Right lobe of liver (tissue), 6 donors: ENCODE data around the gene ZBTB45. TPM values are rescaled to one million over a fixed set of nuclear protein-coding genes. Genes with fewer than 3 reads are reported as not detected.

Experiments
- ATAC-seq, 4 donors: fragments of 200-7000 bp; cut with Tn5 transposase; one replicate each; pipeline ENCODE4 v1.9.1; 2020; ENCODE audit warnings: mild to moderate bottlenecking in 4 of 4, moderate library complexity in 4 of 4
- DNase-seq, 3 donors: peaks; one replicate each; pipeline ENCODE4 v3.0.0-alpha.2; 2020
- H3K27ac ChIP-seq, 3 donors: fragments of 200-600 bp; one replicate each; pipeline ENCODE4 v1.8.0; 2022
- H3K27me3 ChIP-seq, 2 donors: fragments of 200-600 bp; one replicate each; pipeline ENCODE4 v1.8.0; 2022
- H3K36me3 ChIP-seq, 4 donors: fragments of 200-600 bp; sonication (generic) in 1 of 4; one replicate each; pipeline versions ENCODE4 v1.5.1 to v1.8.0; 2017 to 2022; ENCODE audit warnings: control low read depth in 1 of 4
- H3K4me1 ChIP-seq, 4 donors: fragments of 200-600 bp; sonication (generic) in 1 of 4; one replicate each; pipeline versions ENCODE4 v1.5.1 to v1.8.0; 2017 to 2022; ENCODE audit warnings: control low read depth in 1 of 4
- H3K4me3 ChIP-seq, 3 donors: fragments of 200-600 bp; one replicate each; pipeline ENCODE4 v1.8.0; 2022
- H3K9me3 ChIP-seq, 4 donors: fragments of 200-600 bp; sonication (generic) in 1 of 4; one replicate each; pipeline versions ENCODE4 v1.5.1 to v1.8.0; 2017 to 2022; ENCODE audit warnings: control low read depth in 1 of 4
- CTCF ChIP-seq, 4 donors: fragments of 200-600 bp in 3 of 4; fragments of 450-650 bp in 1 of 4; IDR thresholded peaks; one replicate each; pipeline versions ENCODE4 v1.5.1 to v1.8.0; 2016 to 2022; ENCODE audit warnings: antibody characterized with exemption in 4 of 4, mild to moderate bottlenecking in 2 of 4
- POLR2A ChIP-seq: fragments of 450-650 bp; IDR thresholded peaks from one replicate; pipeline ENCODE4 v1.6.1; 2017; ENCODE audit warnings: antibody characterized with exemption, mild to moderate bottlenecking
- WGBS: methylation state at CpG from one replicate; pipeline ENCODE4 v1.1.6; 2018; ENCODE audit warnings: low coverage, low lambda C conversion rate; ENCODE audit not compliant: insufficient coverage; ENCODE audit errors: missing lambda C conversion rate; 5-methylcytosine and 5-hydroxymethylcytosine counted together
- intact Hi-C, 2 donors: fragments of 100-400 bp; cut with DNase I; formaldehyde crosslinking; loops; one replicate each; pipeline versions ENCODE4 v1.11.2 to v1.14.1; 2022
- total RNA-seq, 6 experiments: library from RNA; depleted of rRNA in 2 of 6; stranded (reverse); fragments of >200 nt in 2 of 6; fragmentation: NEBNext Ultra II Directional in 3 of 6; extraction: Animal tissue kit (Norgen Biotek cat#: 25700) in 3 of 6; gene quantifications; one replicate each; pipeline versions ENCODE4 v1.1.0 to v1.2.4, GENCODE V29; 2016 to 2023
- donor health status: DM: no; HTN: yes; CAD: no.
- donor health status: DM: no; HTN: no; CAD: no.
- donor health status: DM: no; HTN: no; CAD: no.
- donor health status: DM: no; HTN: yes; CAD: no.
- donor health status: DM: no; HTN: yes; CAD: no.

Gene ZBTB45
- total RNA-seq, 6 experiments from 2014 or later = 3.5 to 4.8 (median 4.3) TPM

- WGBS = 42% methylated on average over 3 of the region's 3 CpGs
- Histone ChIP-seq H3K27me3 (no peaks in the 10 kb centered on the region), H3K4me3 (no peak overlapping the region), H3K4me1 (no peaks in the 10 kb centered on the region), H3K36me3 (no peaks in the 10 kb centered on the region), H3K27ac (no peak overlapping the region), H3K9me3 (no peaks in the 10 kb centered on the region)
- no peak for DNase-seq
- no peak for ATAC-seq
- TF ChIP-seq CTCF (IDR thresholded peaks at IDR 0.05) (no peak), POLR2A (no peak)
- intact Hi-C loops = no loop called here
These were observed 9.8 kb upstream of the ZBTB45 start for GRCh38 chr19:58529405-58529804.

- Histone ChIP-seq H3K27me3 (no peaks in the 10 kb centered on the region), H3K36me3 (no peaks in the 10 kb centered on the region), H3K4me3 (no peak overlapping the region), H3K9me3 (no peaks in the 10 kb centered on the region), H3K4me1 (peaks cover 0 to 18% (median 8%) of the 10 kb centered on the region in 4 donors), H3K27ac (no peak overlapping the region)
- WGBS = 92% methylated on average over 3 of the region's 3 CpGs
- ATAC-seq (no peak), DNase-seq (no peak)
- intact Hi-C loops = no loop called here
- TF ChIP-seq POLR2A (no peak), CTCF (IDR thresholded peaks at IDR 0.05) (no peak)
These were observed 3.1 kb upstream of the ZBTB45 start for GRCh38 chr19:58522709-58523108.

- TF ChIP-seq CTCF (IDR thresholded peaks at IDR 0.05) = no peak
- no peak for TF ChIP-seq POLR2A
- Histone ChIP-seq H3K27me3 (no peaks in the 10 kb centered on the region), H3K4me3 (no peak overlapping the region), H3K36me3 (peaks cover 0 to 6% (median 3%) of the 10 kb centered on the region in 4 donors), H3K9me3 (no peaks in the 10 kb centered on the region), H3K4me1 (peaks cover 0 to 18% (median 8%) of the 10 kb centered on the region in 4 donors), H3K27ac (no peak overlapping the region)
- ATAC-seq = no peak
- 69% methylated on average over 4 of the region's 4 CpGs for WGBS
- intact Hi-C loops = no loop called here
- DNase-seq = no peak
These were observed 2.0 kb upstream of the ZBTB45 start for GRCh38 chr19:58521651-58522050.

- no peak for DNase-seq
- H3K9me3 ChIP-seq = no peaks in the 10 kb centered on the region
- peaks cover 0 to 18% (median 8%) of the 10 kb centered on the region in 4 donors for H3K4me1 ChIP-seq
- ATAC-seq = no peak
- TF ChIP-seq POLR2A (no peak), CTCF (IDR thresholded peaks at IDR 0.05) (no peak)
- peak overlapping the region; percentile 68 to 94 (median 84) for H3K4me3 ChIP-seq
- peaks cover 0 to 8% (median 4%) of the 10 kb centered on the region in 4 donors for H3K36me3 ChIP-seq
- H3K27me3 ChIP-seq = no peaks in the 10 kb centered on the region
- peak overlapping the region; percentile 76 to 91 (median 82) for H3K27ac ChIP-seq
- intact Hi-C loops = no loop called here
- WGBS = 8% methylated on average over 5 of the region's 7 CpGs
These were observed 618 bp upstream of the ZBTB45 start for GRCh38 chr19:58520257-58520599.

GRCh38 chr19:58519087-58519354 lies 589 bp downstream of the ZBTB45 start:
- Histone ChIP-seq H3K27me3 (no peaks in the 10 kb centered on the region), H3K9me3 (no peaks in the 10 kb centered on the region), H3K36me3 (peaks cover 0 to 8% (median 4%) of the 10 kb centered on the region in 4 donors), H3K4me3 (peak overlapping the region; percentile 68 to 94 (median 84)), H3K4me1 (peaks cover 0 to 26% (median 11%) of the 10 kb centered on the region in 4 donors), H3K27ac (peak overlapping the region; percentile 76 to 91 (median 82))
- peak; percentile 66 to 74 (median 69) for DNase-seq
- TF ChIP-seq POLR2A (no peak), CTCF (IDR thresholded peaks at IDR 0.05) (peak in 3 of 4 donors; percentile 47 to 54 (median 51))
- intact Hi-C loops = no loop called here
- ATAC-seq = peak; percentile 52 to 60 (median 56)
- WGBS = 1% methylated on average over 13 of the region's 14 CpGs
